ENCODE measurements around the gene WDR18.
A peak's percentile ranks its signal among the peaks of the same experiment; 100 is the strongest.

Gene WDR18

DNA sequence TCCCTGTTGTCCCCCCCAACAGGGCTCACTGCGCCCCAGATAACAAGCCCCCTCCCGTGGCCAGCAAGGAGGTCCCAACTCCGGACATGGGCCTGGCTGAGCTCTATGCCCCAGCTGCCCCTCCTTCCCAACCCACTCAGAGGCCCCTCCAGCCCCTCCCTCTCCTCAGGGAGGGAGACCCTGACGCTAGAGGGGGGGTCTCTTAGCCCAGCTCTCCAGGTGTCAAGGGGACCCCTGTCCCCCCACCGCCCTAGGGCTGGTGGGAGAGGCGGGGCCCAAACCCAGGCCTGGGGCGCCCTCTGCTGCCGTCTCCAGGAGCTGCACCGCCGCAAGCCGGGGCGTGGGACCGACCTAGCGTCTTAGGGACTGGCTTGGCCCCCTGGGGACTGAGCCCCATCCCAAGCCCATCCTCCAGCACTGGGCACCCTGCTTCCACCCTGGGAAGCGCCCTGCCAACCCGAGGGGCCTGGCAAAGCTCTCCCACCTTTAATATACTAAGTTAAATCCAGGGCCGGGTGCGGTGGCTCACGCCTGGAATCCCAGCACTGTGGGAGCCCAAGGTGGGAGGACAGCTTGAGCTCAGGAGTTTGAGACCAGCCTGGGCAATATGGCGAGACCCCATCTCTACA lies 17.5 kb downstream of the WDR18 start:
- TF ChIP-seq, protein P1, sequence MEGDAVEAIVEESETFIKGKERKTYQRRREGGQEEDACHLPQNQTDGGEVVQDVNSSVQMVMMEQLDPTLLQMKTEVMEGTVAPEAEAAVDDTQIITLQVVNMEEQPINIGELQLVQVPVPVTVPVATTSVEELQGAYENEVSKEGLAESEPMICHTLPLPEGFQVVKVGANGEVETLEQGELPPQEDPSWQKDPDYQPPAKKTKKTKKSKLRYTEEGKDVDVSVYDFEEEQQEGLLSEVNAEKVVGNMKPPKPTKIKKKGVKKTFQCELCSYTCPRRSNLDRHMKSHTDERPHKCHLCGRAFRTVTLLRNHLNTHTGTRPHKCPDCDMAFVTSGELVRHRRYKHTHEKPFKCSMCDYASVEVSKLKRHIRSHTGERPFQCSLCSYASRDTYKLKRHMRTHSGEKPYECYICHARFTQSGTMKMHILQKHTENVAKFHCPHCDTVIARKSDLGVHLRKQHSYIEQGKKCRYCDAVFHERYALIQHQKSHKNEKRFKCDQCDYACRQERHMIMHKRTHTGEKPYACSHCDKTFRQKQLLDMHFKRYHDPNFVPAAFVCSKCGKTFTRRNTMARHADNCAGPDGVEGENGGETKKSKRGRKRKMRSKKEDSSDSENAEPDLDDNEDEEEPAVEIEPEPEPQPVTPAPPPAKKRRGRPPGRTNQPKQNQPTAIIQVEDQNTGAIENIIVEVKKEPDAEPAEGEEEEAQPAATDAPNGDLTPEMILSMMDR (IDR thresholded peaks at IDR 0.05; ENCODE audit: extremely low read depth, missing control alignments) = peak; percentile 94
- peak; percentile 93 for DNase-seq (ENCODE audit: low spot score)

DNA sequence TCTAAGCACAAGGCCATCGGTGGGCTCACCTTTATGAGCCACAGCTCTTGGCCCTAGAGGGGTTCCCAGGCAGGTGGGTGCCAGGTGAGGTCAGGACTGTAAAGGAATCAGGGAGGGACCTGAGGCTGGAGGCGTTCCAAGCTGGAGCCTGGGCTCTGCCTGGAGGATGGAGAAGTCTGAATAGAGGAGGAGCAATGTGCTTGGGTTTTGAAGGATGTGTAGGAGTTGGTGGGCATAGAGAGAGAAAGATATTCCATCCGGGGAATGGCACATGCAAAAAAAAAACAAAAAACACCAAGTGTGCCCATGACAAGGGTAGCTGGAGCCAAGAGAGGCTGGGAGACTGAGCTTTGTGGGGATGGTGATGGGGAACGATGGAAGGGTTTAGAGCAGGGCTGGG lies 18.5 kb downstream of the WDR18 start:
- TF ChIP-seq, protein P1 (IDR thresholded peaks at IDR 0.05; ENCODE audit: extremely low read depth, missing control alignments) = no peak
- DNase-seq (ENCODE audit: low spot score) = no peak

DNA sequence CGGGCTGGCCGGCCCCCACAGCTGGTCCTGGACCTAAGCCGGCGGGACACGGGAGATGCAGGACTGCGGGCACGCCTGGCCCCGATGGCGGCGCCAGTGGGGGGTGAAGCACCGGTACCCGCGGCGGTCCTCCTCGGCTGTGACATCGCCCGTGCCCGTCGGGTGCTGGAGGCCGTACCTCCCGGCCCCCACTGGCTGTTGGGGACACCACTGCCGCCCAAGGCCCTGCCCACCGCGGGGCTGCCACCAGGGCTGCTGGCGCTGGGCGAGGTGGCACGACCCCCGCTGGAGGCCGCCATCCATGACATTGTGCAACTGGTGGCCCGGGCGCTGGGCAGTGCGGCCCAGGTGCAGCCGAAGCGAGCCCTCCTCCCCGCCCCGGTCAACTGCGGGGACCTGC lies 19.1 kb downstream of the WDR18 start:
- DNase-seq (ENCODE audit: low spot score) = no peak

DNA sequence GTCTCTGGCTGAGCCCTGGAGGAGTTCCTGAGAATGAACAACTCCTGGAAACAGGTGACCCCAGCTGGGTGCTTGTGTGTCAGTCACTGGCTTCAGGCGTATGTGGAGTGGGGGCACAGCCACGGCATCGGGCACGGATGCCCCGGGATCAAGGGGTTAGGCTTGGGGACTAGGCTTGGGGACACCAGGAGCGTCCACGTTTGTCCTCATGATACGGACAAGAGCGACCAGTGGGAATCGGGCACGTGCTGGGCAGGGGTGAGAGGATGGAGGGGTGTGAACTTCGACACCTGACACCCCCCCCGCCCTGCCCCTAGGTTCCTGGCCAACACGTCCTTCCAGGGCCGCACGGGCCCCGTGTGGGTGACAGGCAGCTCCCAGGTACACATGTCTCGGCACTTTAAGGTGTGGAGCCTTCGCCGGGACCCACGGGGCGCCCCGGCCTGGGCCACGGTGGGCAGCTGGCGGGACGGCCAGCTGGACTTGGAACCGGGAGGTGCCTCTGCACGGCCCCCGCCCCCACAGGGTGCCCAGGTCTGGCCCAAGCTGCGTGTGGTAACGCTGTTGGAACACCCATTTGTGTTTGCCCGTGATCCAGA lies 20.2 kb downstream of the WDR18 start:
- TF ChIP-seq, protein P1 (IDR thresholded peaks at IDR 0.05; ENCODE audit: extremely low read depth, missing control alignments) = no peak
- DNase-seq (ENCODE audit: low spot score) = no peak

More for the DNA sequence above, 19.1 kb downstream of the WDR18 start:
- TF ChIP-seq, protein P1 (IDR thresholded peaks at IDR 0.05; ENCODE audit: extremely low read depth, missing control alignments) = no peak

DNA sequence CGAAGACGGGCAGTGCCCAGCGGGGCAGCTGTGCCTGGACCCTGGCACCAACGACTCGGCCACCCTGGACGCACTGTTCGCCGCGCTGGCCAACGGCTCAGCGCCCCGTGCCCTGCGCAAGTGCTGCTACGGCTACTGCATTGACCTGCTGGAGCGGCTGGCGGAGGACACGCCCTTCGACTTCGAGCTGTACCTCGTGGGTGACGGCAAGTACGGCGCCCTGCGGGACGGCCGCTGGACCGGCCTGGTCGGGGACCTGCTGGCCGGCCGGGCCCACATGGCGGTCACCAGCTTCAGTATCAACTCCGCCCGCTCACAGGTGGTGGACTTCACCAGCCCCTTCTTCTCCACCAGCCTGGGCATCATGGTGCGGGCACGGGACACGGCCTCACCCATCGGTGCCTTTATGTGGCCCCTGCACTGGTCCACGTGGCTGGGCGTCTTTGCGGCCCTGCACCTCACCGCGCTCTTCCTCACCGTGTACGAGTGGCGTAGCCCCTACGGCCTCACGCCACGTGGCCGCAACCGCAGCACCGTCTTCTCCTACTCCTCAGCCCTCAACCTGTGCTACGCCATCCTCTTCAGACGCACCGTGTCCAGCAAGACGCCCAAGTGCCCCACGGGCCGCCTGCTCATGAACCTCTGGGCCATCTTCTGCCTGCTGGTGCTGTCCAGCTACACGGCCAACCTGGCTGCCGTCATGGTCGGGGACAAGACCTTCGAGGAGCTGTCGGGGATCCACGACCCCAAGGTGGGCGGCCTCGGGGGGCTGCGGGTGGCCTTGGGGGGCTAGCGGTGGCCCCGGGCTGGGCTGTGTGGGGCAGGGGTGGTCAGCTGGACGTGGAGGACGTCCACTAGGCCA lies 20.9 kb downstream of the WDR18 start:
- DNase-seq (ENCODE audit: low spot score) = no peak
- TF ChIP-seq, protein P1 (IDR thresholded peaks at IDR 0.05; ENCODE audit: extremely low read depth, missing control alignments) = no peak

DNA sequence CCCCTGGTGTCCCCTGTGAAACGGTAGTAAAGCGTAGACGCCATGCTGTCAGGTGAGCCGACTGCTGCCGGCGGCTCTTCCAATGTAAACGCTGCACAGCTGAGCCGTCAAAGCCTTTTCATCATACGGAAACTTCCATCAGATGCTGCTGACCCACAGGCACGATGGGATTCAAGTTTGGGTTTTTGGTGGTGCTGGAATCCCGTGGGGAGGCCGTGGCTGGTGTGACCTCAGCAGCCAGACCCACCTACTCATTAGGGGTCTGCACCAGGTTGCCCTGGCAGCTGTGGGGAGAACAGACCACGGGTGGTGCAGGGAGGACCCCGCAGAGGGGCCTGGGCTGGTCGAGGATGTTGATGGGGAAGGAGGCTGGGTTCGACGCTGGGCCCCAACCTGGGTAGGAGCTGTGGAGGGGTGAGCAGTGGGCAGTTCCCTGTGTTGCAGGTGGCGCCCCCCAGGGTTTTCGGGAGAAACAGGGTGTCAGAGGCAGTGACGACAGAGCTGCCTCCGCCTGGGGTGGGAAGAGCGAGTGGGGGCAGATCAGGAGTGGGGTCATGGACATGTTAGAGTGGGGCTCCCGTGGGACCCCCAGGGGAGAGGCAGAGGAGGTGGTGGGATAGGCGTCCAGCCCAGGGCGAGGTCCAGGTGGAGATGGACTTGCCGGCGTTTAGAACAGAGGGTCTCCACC lies 22.7 kb downstream of the WDR18 start:
- TF ChIP-seq, protein P1 (IDR thresholded peaks at IDR 0.05; ENCODE audit: extremely low read depth, missing control alignments) = no peak
- no peak for DNase-seq (ENCODE audit: low spot score)

All from GM20000 (cell line).